Measurements from ENCODE around the gene METTL23. TPM values are rescaled to one million over a fixed set of nuclear protein-coding genes. Genes with fewer than 3 reads are reported as not detected.
A peak's percentile ranks its signal among the peaks of the same experiment; 100 is the strongest.
"Not testable (repeated sequence)": the region's sequence is repeated elsewhere in the genome, so short reads cannot be mapped to it uniquely, and the experiment has no call there.

The METTL23 gene
- total RNA-seq, 2 donors from 2014 or later: 35.1 to 36.2 TPM

GRCh38 chr17:76713765-76714164 lies 12.9 kb upstream of the METTL23 start:
- DNase-seq: no peak
- Mint-ChIP-seq H3K4me1 (peaks cover 35% of the 10 kb centered on the region), H3K4me3 (no peak overlapping the region), H3K27me3 (no peaks in the 10 kb centered on the region), H3K27ac (no peak overlapping the region), H3K36me3 (ENCODE audit: low read depth) (peaks cover 3% of the 10 kb centered on the region)
- H3K9me3 ChIP-seq (ENCODE audit: control insufficient read depth, low read length, poor library complexity, severe bottlenecking): no peaks in the 10 kb centered on the region
- ATAC-seq: no peak

GRCh38 chr17:76714336-76714735 lies 12.3 kb upstream of the METTL23 start:
- no peaks in the 10 kb centered on the region for H3K27me3 Mint-ChIP-seq
- no peaks in the 10 kb centered on the region for H3K9me3 ChIP-seq (ENCODE audit: control insufficient read depth, low read length, poor library complexity, severe bottlenecking)
- ATAC-seq (no peak), DNase-seq (no peak)
- H3K36me3 Mint-ChIP-seq (ENCODE audit: low read depth): peaks cover 3% of the 10 kb centered on the region
- H3K4me1 Mint-ChIP-seq: peaks cover 38% of the 10 kb centered on the region
- H3K4me3 Mint-ChIP-seq: no peak overlapping the region
- peak overlapping the region; percentile 94 for H3K27ac Mint-ChIP-seq

GRCh38 chr17:76714822-76715495 lies 11.7 kb upstream of the METTL23 start:
- H3K4me1 Mint-ChIP-seq: peaks cover 36% of the 10 kb centered on the region
- H3K27ac Mint-ChIP-seq: peak overlapping the region; percentile 94
- peaks cover 3% of the 10 kb centered on the region for H3K36me3 Mint-ChIP-seq (ENCODE audit: low read depth)
- ATAC-seq (peak; percentile 13), DNase-seq (peak; percentile 50 to 81 (median 67))
- H3K4me3 Mint-ChIP-seq: peak overlapping the region; percentile 53
- H3K27me3 Mint-ChIP-seq: no peaks in the 10 kb centered on the region
- H3K9me3 ChIP-seq (ENCODE audit: control insufficient read depth, low read length, poor library complexity, severe bottlenecking): no peaks in the 10 kb centered on the region

GRCh38 chr17:76715496-76715830 lies 11.2 kb upstream of the METTL23 start:
- peak overlapping the region; percentile 94 for H3K27ac Mint-ChIP-seq
- peaks cover 36% of the 10 kb centered on the region for H3K4me1 Mint-ChIP-seq
- H3K27me3 Mint-ChIP-seq: no peaks in the 10 kb centered on the region
- DNase-seq: no peak
- ATAC-seq: no peak
- peak overlapping the region; percentile 41 for H3K4me3 Mint-ChIP-seq
- no peaks in the 10 kb centered on the region for H3K9me3 ChIP-seq (ENCODE audit: control insufficient read depth, low read length, poor library complexity, severe bottlenecking)
- peaks cover 3% of the 10 kb centered on the region for H3K36me3 Mint-ChIP-seq (ENCODE audit: low read depth)

GRCh38 chr17:76716146-76716838 lies 10.3 kb upstream of the METTL23 start:
- peak in 1 of 3 donors; percentile 21 for DNase-seq
- no peaks in the 10 kb centered on the region for H3K27me3 Mint-ChIP-seq
- H3K36me3 Mint-ChIP-seq (ENCODE audit: low read depth): peaks cover 3% of the 10 kb centered on the region
- peaks cover 36% of the 10 kb centered on the region for H3K4me1 Mint-ChIP-seq
- H3K4me3 Mint-ChIP-seq: peak overlapping the region; percentile 41
- peak overlapping the region; percentile 94 for H3K27ac Mint-ChIP-seq
- no peaks in the 10 kb centered on the region for H3K9me3 ChIP-seq (ENCODE audit: control insufficient read depth, low read length, poor library complexity, severe bottlenecking)
- ATAC-seq: peak; percentile 85

GRCh38 chr17:76716839-76717215 lies 9.8 kb upstream of the METTL23 start:
- DNase-seq: no peak
- no peak for ATAC-seq
- Mint-ChIP-seq H3K36me3 (ENCODE audit: low read depth) (peaks cover 4% of the 10 kb centered on the region), H3K27me3 (no peaks in the 10 kb centered on the region), H3K4me3 (no peak overlapping the region), H3K27ac (peak overlapping the region; percentile 94), H3K4me1 (peaks cover 38% of the 10 kb centered on the region)
- H3K9me3 ChIP-seq (ENCODE audit: control insufficient read depth, low read length, poor library complexity, severe bottlenecking): no peaks in the 10 kb centered on the region

- Mint-ChIP-seq H3K27ac (peak overlapping the region; percentile 61), H3K36me3 (ENCODE audit: low read depth) (peaks cover 5% of the 10 kb centered on the region), H3K27me3 (no peaks in the 10 kb centered on the region), H3K4me1 (peaks cover 43% of the 10 kb centered on the region), H3K4me3 (peak overlapping the region; percentile 5)
- H3K9me3 ChIP-seq (ENCODE audit: control insufficient read depth, low read length, poor library complexity, severe bottlenecking): no peaks in the 10 kb centered on the region
- DNase-seq (no peak), ATAC-seq (no peak)
Observed at GRCh38 chr17:76718516-76718915, 8.1 kb upstream of the METTL23 start.

GRCh38 chr17:76720211-76720610 lies 6.4 kb upstream of the METTL23 start:
- H3K36me3 Mint-ChIP-seq (ENCODE audit: low read depth): peaks cover 2% of the 10 kb centered on the region
- H3K27ac Mint-ChIP-seq: no peak overlapping the region
- no peaks in the 10 kb centered on the region for H3K9me3 ChIP-seq (ENCODE audit: control insufficient read depth, low read length, poor library complexity, severe bottlenecking)
- peaks cover 33% of the 10 kb centered on the region for H3K4me1 Mint-ChIP-seq
- no peaks in the 10 kb centered on the region for H3K27me3 Mint-ChIP-seq
- no peak overlapping the region for H3K4me3 Mint-ChIP-seq
- no peak for ATAC-seq
- no peak for DNase-seq

GRCh38 chr17:76720941-76721340 lies 5.7 kb upstream of the METTL23 start:
- no peak for DNase-seq
- Mint-ChIP-seq H3K4me3 (no peak overlapping the region), H3K4me1 (peaks cover 31% of the 10 kb centered on the region), H3K27ac (no peak overlapping the region), H3K36me3 (ENCODE audit: low read depth) (peaks cover 2% of the 10 kb centered on the region), H3K27me3 (no peaks in the 10 kb centered on the region)
- no peak for ATAC-seq
- H3K9me3 ChIP-seq (ENCODE audit: control insufficient read depth, low read length, poor library complexity, severe bottlenecking): no peaks in the 10 kb centered on the region

- Mint-ChIP-seq H3K4me1 (peaks cover 29% of the 10 kb centered on the region), H3K36me3 (ENCODE audit: low read depth) (peaks cover 4% of the 10 kb centered on the region), H3K4me3 (no peak overlapping the region), H3K27ac (peak overlapping the region; percentile 32), H3K27me3 (no peaks in the 10 kb centered on the region)
- DNase-seq (no peak), ATAC-seq (no peak)
- no peaks in the 10 kb centered on the region for H3K9me3 ChIP-seq (ENCODE audit: control insufficient read depth, low read length, poor library complexity, severe bottlenecking)
Observed at GRCh38 chr17:76721463-76721862, 5.2 kb upstream of the METTL23 start.

GRCh38 chr17:76722279-76722678 lies 4.4 kb upstream of the METTL23 start:
- Mint-ChIP-seq H3K27ac (no peak overlapping the region), H3K27me3 (no peaks in the 10 kb centered on the region), H3K36me3 (ENCODE audit: low read depth) (peaks cover 5% of the 10 kb centered on the region), H3K4me1 (peaks cover 28% of the 10 kb centered on the region), H3K4me3 (no peak overlapping the region)
- no peaks in the 10 kb centered on the region for H3K9me3 ChIP-seq (ENCODE audit: control insufficient read depth, low read length, poor library complexity, severe bottlenecking)
- DNase-seq (no peak), ATAC-seq (no peak)

GRCh38 chr17:76722977-76723376 lies 3.7 kb upstream of the METTL23 start:
- Mint-ChIP-seq H3K4me3 (peak overlapping the region; percentile 12), H3K27ac (peak overlapping the region; percentile 53), H3K4me1 (peaks cover 35% of the 10 kb centered on the region)
- H3K9me3 ChIP-seq (ENCODE audit: control insufficient read depth, low read length, poor library complexity, severe bottlenecking); DNase-seq; ATAC-seq; H3K36me3 Mint-ChIP-seq (ENCODE audit: low read depth); H3K27me3 Mint-ChIP-seq: not testable (repeated sequence)

GRCh38 chr17:76723812-76724211 lies 2.8 kb upstream of the METTL23 start:
- ATAC-seq (no peak), DNase-seq (no peak)
- H3K27ac Mint-ChIP-seq: no peak overlapping the region
- peaks cover 5% of the 10 kb centered on the region for H3K36me3 Mint-ChIP-seq (ENCODE audit: low read depth)
- H3K4me3 Mint-ChIP-seq: no peak overlapping the region
- peaks cover 36% of the 10 kb centered on the region for H3K4me1 Mint-ChIP-seq
- H3K27me3 Mint-ChIP-seq: no peaks in the 10 kb centered on the region
- no peaks in the 10 kb centered on the region for H3K9me3 ChIP-seq (ENCODE audit: control insufficient read depth, low read length, poor library complexity, severe bottlenecking)

Measured in T-helper 17 cell (primary cell).